Inflammatory macrophage (primary cell): ENCODE data around the gene MED15.

Source experiments
- DNase-seq, 2 donors: peaks; one replicate each; pipeline ENCODE4 v3.0.0-alpha.2; 2020 to 2022

Gene MED15

GRCh38 chr22:20629401-20629800, 122.0 kb downstream of the MED15 start:
- DNase-seq, result no peak

GRCh38 chr22:20630873-20631617, 123.6 kb downstream of the MED15 start:
- no peak for DNase-seq

- no peak for DNase-seq
Measured at GRCh38 chr22:20632082-20632481, 124.7 kb downstream of the MED15 start.

GRCh38 chr22:20632518-20632917, 125.1 kb downstream of the MED15 start:
- no peak for DNase-seq

GRCh38 chr22:20634560-20635226, 127.3 kb downstream of the MED15 start:
- no peak for DNase-seq

- no peak for DNase-seq
Measured at GRCh38 chr22:20635227-20635591, 127.8 kb downstream of the MED15 start.

- DNase-seq, result no peak
Measured at GRCh38 chr22:20636075-20636812, 128.8 kb downstream of the MED15 start.

GRCh38 chr22:20636945-20637344, 129.5 kb downstream of the MED15 start:
- DNase-seq, result no peak
